CD1c-positive myeloid dendritic cell (primary cell): ENCODE results near the gene RTN4R.
A peak's percentile ranks its signal among the peaks of the same experiment; 100 is the strongest.

Source experiments
- DNase-seq: peaks from one replicate; pipeline ENCODE4 v3.0.0-alpha.2; 2016; ENCODE audit errors: extremely low spot score

RTN4R gene

GRCh38 chr22:20214853-20215252 lies 53.3 kb downstream of the RTN4R start:
- no peak for DNase-seq

GRCh38 chr22:20213833-20214708 lies 54.0 kb downstream of the RTN4R start:
- no peak for DNase-seq

GRCh38 chr22:20212754-20213699 lies 55.1 kb downstream of the RTN4R start:
- DNase-seq, result peak; percentile 11

- no peak for DNase-seq
Observed at GRCh38 chr22:20211997-20212753, 55.9 kb downstream of the RTN4R start.

- DNase-seq, result no peak
Observed at GRCh38 chr22:20211409-20211996, 56.6 kb downstream of the RTN4R start.

GRCh38 chr22:20210473-20211059 lies 57.6 kb downstream of the RTN4R start:
- DNase-seq, result no peak

GRCh38 chr22:20209761-20210250 lies 58.3 kb downstream of the RTN4R start:
- DNase-seq, result no peak

GRCh38 chr22:20208713-20209310 lies 59.3 kb downstream of the RTN4R start:
- no peak for DNase-seq

GRCh38 chr22:20207277-20208025 lies 60.7 kb downstream of the RTN4R start:
- no peak for DNase-seq

GRCh38 chr22:20206709-20207215 lies 61.4 kb downstream of the RTN4R start:
- no peak for DNase-seq

GRCh38 chr22:20205964-20206708 lies 62.0 kb downstream of the RTN4R start:
- DNase-seq, result peak; percentile 68

- DNase-seq, result no peak
Observed at GRCh38 chr22:20205464-20205963, 62.6 kb downstream of the RTN4R start.

GRCh38 chr22:20204806-20205205 lies 63.3 kb downstream of the RTN4R start:
- no peak for DNase-seq

- DNase-seq, result no peak
Observed at GRCh38 chr22:20204311-20204710, 63.8 kb downstream of the RTN4R start.

- peak; percentile 51 for DNase-seq
Observed at GRCh38 chr22:20203552-20204201, 64.4 kb downstream of the RTN4R start.

GRCh38 chr22:20203142-20203551 lies 65.0 kb downstream of the RTN4R start:
- DNase-seq, result no peak

GRCh38 chr22:20201837-20202392 lies 66.2 kb downstream of the RTN4R start:
- DNase-seq, result no peak

GRCh38 chr22:20199906-20200305 lies 68.2 kb downstream of the RTN4R start:
- DNase-seq, result no peak
